ENCODE data around the gene CXCR6.

Gene CXCR6

DNA sequence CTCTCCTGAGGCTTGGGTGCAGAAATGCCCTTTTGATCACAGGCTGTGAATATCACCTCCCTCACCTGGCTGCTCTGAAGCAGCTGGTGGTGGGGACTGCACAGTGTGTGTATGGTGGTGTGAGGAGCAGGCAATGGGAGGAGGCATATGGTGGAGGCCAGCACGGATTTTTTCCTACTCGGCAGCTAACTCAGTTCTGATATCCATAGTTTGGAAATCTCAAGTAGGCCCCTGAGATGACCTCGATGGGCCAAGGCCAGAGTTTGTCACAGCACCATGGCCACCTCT, 21.3 kb upstream of the CXCR6 start:
- no peak for DNase-seq (ENCODE audit: low read depth, low spot score)

GRCh38 chr3:45922950-45923590, 20.2 kb upstream of the CXCR6 start:
- DNase-seq (ENCODE audit: low read depth, low spot score) = no peak

DNA sequence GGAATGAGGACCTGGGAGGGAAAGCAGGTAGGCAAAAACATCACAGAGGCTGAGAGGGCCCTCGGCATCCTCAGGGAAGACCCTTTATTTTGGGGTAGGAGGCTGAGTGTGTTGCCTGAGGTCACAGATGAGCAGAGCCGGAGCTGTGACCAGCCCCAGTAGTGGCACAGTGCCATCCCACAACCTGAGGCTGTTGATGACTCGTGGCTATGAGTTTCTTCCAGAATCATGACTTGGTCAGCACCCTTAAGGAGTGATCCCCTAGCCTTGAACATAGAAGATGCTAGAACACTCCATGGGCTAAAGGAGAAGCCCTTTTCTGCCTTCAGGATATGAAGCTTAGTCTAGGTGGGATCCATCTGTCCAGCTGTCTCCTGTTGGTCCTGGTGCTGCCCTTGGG, 19.5 kb upstream of the CXCR6 start:
- no peak for DNase-seq (ENCODE audit: low read depth, low spot score)

GRCh38 chr3:45927881-45928280, 15.4 kb upstream of the CXCR6 start:
- DNase-seq (ENCODE audit: low read depth, low spot score) = no peak

DNA sequence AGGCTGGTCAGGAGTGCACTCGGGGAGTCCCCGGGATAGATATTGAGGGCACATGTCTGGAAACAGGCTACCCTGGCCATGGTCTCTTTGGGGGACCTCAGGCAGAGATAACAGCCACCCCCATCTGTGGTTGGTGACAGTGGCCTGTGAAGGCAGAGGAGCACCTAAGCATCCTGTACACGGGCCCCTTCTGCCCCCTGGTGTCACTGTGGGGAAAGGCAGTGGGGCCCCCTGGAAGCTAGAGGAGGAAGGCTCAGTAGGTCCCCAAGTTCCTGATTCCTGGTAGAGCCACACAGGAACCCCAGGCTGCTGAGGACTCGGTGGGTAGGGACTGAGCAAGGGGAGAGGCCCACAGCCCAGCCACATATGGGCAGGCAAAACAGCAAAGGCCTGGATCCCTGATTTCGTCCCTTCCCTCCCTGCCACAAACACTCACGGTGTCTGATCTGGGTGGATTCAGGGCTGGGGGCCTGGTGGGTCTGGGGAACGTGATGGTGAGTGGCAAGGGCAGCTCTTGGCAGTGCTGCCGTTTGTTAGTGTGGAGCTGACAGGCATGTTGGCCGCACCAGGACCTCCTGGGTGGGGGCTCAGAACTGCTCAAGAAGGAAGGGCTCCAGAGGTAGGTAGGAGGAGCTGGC, 14.1 kb upstream of the CXCR6 start:
- no peak for DNase-seq (ENCODE audit: low read depth, low spot score)

DNA sequence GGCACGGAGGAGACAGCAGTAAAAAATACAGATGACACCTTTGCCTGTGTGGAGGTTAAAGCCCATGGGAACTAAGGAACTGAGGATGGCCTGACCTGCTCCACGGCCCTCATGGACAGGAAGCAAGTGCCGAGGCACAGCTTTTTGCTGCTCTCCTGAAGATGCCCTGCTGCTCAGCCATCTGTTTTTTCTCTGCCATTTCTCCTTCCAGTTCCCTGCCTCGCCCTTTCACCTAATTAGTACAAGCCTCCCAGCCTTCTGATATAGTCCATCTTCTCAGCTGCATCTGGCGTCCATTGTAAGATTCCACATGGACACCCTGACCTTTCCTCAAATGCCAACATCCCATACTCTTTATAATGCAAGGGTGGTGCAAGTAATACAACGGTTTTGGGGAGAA, 11.8 kb upstream of the CXCR6 start:
- DNase-seq (ENCODE audit: low read depth, low spot score) = no peak

GRCh38 chr3:45932112-45932511, 11.2 kb upstream of the CXCR6 start:
- no peak for DNase-seq (ENCODE audit: low read depth, low spot score)

DNA sequence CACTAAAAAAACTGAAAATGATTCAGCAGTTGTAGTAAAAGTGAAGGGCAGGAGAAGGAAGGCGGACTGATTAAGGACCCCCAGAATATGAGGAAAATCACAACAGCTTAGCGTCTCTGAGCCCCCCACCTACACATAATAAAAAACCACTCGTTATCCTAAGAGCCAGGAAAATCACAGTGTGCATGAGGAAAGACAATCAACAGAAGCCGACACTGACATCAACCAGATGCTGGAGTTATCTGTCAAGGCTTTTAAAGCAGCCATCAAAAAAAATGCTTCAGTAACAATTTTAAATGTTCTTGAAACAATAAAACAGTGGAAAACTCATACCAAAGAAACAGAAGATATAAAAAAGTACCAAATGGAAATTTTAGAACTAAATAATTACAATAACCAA, 9.7 kb upstream of the CXCR6 start:
- DNase-seq (ENCODE audit: low read depth, low spot score) = no peak

- no peak for DNase-seq (ENCODE audit: low read depth, low spot score)
Measured at GRCh38 chr3:45936261-45936660, 7.0 kb upstream of the CXCR6 start.

- no peak for DNase-seq (ENCODE audit: low read depth, low spot score)
Measured at GRCh38 chr3:45937206-45938042, 5.8 kb upstream of the CXCR6 start.

GRCh38 chr3:45938043-45938435, 5.2 kb upstream of the CXCR6 start:
- no peak for DNase-seq (ENCODE audit: low read depth, low spot score)

DNA sequence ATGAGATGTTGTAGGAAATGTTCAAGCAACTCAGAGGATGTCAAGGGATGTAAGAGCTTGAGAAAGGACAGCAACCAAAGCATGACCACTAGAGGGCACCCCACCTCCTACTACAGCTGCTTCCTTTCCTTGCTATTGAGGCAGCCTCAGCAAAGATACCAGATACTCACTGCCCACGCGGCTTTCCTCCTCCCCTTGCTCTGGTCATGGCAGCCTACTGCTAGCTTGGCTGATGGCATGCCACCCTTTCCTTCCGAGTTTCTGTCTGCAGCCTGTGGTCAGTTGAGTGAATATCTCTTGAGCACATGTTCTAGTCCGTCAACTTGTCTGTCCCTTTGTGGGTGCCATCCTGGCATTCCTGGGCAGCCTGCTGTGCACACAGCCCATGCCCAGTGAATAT, 4.4 kb upstream of the CXCR6 start:
- DNase-seq (ENCODE audit: low read depth, low spot score) = peak; percentile 61

GRCh38 chr3:45939341-45939771, 3.9 kb upstream of the CXCR6 start:
- no peak for DNase-seq (ENCODE audit: low read depth, low spot score)

DNA sequence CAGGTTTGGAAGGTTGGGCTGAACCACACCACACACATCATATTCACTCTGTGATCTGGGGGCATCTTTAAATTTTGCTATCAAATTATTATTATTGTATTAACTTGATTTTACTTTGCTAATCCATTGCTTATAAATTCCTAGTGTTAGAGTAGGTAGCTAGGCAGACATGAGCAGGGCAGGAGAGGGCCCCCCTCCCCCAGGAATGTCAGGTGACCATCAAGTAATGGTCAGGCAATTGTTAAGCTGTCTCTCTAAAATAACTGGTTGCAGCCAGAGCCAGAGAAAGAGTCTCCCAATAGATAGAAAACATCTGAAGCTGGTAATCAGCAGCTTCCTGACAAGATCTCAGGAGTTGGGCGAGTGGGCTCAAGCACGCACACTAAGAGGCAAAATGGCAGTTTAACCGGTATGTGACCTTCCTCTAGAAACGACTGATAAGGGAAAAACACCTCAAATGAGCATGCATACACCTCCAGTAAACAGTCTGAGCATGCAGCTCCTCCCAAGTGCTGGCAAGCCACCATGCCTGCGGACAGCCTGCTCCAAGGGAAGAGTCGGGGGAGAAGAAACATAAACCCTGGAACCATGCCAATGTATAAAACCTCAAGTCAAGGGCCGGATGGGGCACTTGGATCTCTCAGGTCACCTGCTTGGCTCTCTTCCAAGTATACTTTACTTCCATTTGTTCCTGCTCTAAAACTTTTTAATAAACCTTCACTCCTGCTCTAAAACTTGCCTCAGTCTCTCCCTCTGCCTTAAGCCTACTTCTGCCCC, 3.1 kb upstream of the CXCR6 start:
- DNase-seq (ENCODE audit: low read depth, low spot score) = no peak

DNA sequence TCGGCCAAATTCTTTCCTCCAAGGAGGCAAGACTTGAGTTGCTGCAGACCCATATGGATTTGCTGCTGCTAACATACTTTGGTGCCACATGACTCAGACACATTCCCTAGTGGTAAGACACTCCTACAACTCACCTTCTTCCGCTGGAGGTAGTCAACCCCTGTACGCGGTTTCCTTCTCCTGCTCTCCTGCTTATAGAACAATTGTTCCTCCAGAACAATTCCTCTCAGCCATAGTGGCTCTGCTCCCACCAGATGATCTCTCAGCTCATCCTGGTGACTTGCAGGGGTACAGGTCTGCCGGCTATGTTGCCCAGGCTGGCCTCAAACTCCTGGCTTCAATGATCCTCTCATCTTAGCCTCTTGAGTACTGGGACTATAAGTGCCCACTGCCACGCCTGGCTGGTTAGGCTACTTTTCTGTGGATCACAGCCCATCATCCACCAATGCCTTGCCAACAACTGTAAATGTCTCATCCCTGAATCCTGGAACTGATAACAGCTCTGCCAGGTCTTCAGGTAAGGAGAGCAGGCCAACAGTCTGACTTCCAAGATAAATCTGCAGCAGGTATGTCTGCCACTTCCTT, 2.4 kb upstream of the CXCR6 start:
- no peak for DNase-seq (ENCODE audit: low read depth, low spot score)

DNA sequence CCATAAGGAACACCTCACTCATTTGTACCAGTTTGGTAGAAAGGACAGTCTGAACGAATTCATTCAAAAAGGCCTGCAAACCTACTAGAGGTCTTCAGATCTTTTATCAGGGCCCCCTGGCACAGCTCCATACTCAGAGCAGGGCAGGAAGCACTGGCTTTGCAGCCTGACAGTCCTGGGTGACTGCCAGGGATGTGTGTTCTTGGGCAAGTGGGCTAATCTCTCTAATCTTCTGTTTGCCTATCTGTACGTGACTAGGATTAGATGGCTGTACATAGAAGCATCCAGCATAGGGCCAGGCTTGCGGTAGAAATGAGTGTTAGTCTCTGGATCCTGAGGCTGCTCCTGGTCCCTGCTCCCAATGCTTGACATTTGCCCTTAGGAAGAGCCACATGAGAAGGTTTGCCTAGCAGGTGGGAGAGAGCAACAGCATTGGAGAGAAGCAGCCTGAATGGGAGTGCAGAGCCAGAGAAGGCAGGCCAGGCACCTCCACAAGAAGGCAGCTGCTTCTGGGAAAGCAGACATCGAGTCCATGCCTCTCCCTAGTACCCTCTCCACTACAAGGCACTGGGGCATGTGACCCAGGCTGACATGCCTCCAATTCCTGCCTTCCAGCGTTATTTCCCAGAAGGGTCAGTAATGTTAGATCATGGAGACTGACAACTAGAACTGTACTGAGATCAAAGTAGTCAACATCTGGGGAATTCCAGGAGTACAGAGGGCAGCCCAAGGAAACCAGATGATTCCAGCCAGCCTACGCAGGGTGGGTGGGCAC, 1.0 kb upstream of the CXCR6 start:
- no peak for DNase-seq (ENCODE audit: low read depth, low spot score)

DNA sequence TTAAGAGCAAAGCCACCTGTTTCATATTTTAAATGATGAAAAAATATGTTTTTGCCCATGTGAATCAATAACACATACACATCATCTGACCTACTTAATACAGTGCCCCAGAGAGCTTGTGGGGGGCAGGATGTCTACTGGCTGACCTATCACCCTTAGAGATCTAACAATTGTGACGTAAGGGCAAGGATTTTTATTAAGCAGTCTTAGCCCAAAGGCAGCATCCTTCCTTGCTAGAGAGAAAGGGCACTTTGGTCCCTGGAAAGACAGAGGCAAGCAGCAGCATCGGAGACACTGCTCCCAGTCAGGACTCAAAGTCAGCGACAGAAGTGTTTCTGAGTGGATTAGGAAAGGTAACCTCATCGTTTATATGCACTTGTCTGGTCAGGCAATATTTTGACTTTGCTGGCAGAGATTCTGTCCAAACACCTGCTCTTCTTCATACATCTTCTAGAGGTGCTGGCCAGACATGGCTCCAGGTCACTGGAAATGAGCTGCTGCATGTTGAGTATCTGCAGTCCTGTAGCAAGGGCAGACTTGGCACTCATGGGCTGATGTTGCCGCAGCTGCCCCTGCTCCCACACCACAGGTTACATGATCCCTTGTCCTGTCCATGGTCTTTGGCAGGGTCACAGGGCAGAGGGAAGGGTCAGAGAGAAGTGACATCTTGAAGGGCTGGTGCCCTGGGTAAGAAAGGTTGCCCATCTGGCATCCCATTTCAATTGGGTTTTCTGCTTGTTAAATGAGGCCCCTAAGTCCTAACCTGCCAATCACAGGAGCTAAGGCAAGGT, 1.8 kb downstream of the CXCR6 start:
- DNase-seq (ENCODE audit: low read depth, low spot score) = no peak

DNA sequence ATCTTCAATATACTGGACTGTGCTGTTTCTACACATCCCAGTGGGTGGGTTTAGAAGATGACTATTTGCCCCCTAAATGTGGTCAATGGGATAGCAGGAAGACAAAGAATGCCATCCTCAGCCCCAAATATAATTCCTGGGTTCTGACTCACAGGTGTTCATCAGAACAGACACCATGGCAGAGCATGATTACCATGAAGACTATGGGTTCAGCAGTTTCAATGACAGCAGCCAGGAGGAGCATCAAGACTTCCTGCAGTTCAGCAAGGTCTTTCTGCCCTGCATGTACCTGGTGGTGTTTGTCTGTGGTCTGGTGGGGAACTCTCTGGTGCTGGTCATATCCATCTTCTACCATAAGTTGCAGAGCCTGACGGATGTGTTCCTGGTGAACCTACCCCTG, 3.0 kb downstream of the CXCR6 start:
- no peak for DNase-seq (ENCODE audit: low read depth, low spot score)

DNA sequence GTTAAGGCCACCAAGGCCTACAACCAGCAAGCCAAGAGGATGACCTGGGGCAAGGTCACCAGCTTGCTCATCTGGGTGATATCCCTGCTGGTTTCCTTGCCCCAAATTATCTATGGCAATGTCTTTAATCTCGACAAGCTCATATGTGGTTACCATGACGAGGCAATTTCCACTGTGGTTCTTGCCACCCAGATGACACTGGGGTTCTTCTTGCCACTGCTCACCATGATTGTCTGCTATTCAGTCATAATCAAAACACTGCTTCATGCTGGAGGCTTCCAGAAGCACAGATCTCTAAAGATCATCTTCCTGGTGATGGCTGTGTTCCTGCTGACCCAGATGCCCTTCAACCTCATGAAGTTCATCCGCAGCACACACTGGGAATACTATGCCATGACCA, 3.6 kb downstream of the CXCR6 start:
- no peak for DNase-seq (ENCODE audit: low read depth, low spot score)

DNA sequence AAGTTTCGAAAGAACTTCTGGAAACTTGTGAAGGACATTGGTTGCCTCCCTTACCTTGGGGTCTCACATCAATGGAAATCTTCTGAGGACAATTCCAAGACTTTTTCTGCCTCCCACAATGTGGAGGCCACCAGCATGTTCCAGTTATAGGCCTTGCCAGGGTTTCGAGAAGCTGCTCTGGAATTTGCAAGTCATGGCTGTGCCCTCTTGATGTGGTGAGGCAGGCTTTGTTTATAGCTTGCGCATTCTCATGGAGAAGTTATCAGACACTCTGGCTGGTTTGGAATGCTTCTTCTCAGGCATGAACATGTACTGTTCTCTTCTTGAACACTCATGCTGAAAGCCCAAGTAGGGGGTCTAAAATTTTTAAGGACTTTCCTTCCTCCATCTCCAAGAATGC, 4.1 kb downstream of the CXCR6 start:
- DNase-seq (ENCODE audit: low read depth, low spot score) = no peak

Data from brain pericyte (primary cell).